B cell (primary cell): Measurements from ENCODE around the gene KRTAP10-1. TPM values are rescaled to one million over a fixed set of nuclear protein-coding genes. Genes with fewer than 3 reads are reported as not detected.

Experiments used
- ATAC-seq: fragments of 200-7000 bp; cut with Tn5 transposase; one replicate; pipeline ENCODE4 v1.10.0; 2021; ENCODE audit warnings: low read depth, mild to moderate bottlenecking, moderate number of reproducible peaks, moderate library complexity
- CTCF ChIA-PET: fragments of 350-600 bp; sonication (Branson Sonifier 250); formaldehyde crosslinking; loops from one replicate; lab custom pipeline; 2021; ENCODE audit warnings: antibody characterized with exemption, inconsistent platforms; lab: Charles Lee
- POLR2A ChIA-PET: fragments of 350-600 bp; sonication (Branson Sonifier 250); formaldehyde crosslinking; loops from one replicate; lab custom pipeline; 2021; ENCODE audit warnings: antibody characterized with exemption; lab: Charles Lee
- DNase-seq: peaks from one replicate; pipeline ENCODE4 v3.0.0; 2013
- H2AFZ ChIP-seq: 2 replicates; pipeline ENCODE4 v1.6.1; 2012; ENCODE audit warnings: mild to moderate bottlenecking, low read depth, low read length; ENCODE audit not compliant: insufficient read depth, poor library complexity, severe bottlenecking
- H3K27ac ChIP-seq, 2 donors: 1 replicate in 1 of 2; 2 replicates in 1 of 2; pipeline ENCODE4 v1.5.1; 2012 to 2013; ENCODE audit warnings: low read length in 2 of 2, mild to moderate bottlenecking in 2 of 2, moderate library complexity in 1 of 2
- H3K27me3 ChIP-seq, 4 experiments: fragments of 200-600 bp in 1 of 4; sonication (generic) in 1 of 4; replicated peaks in 1 of 4; 1 replicate in 2 of 4; 2 replicates in 2 of 4; pipeline versions ENCODE4 v1.6.1 to v1.7.0; 2013 to 2016; ENCODE audit warnings: low read length in 3 of 4, mild to moderate bottlenecking in 2 of 4, mixed read lengths in 1 of 4, moderate library complexity in 1 of 4; ENCODE audit not compliant: insufficient read depth in 4 of 4, control insufficient read depth in 3 of 4; ENCODE audit errors: control extremely low read depth in 1 of 4
- H3K36me3 ChIP-seq, 2 experiments: replicated peaks in 1 of 2; 1 replicate in 1 of 2; 2 replicates in 1 of 2; pipeline versions ENCODE4 v1.6.1 to v1.7.1; 2013; ENCODE audit warnings: low read length in 1 of 2; ENCODE audit not compliant: insufficient read depth in 2 of 2, control insufficient read depth in 1 of 2; ENCODE audit errors: control extremely low read depth in 1 of 2, extremely low read depth in 1 of 2
- H3K4me1 ChIP-seq, 2 donors: fragments of 200-600 bp in 1 of 2; sonication (generic) in 1 of 2; 1 replicate in 1 of 2; 2 replicates in 1 of 2; pipeline versions ENCODE4 v1.5.1 to v1.6.1; 2013 to 2017; ENCODE audit warnings: low read length in 2 of 2; ENCODE audit not compliant: control insufficient read depth in 2 of 2, insufficient read depth in 2 of 2
- H3K4me2 ChIP-seq: replicated peaks from 2 replicates; pipeline ENCODE3; 2012; ENCODE audit warnings: mild to moderate bottlenecking, low read depth, low read length; ENCODE audit not compliant: poor library complexity, severe bottlenecking
- H3K4me3 ChIP-seq, 5 experiments: fragments of 200-600 bp in 1 of 5; sonication (generic) in 1 of 5; 1 replicate in 3 of 5; 2 replicates in 2 of 5; pipeline versions ENCODE4 v1.5.1 to v1.7.0; 2011 to 2016; ENCODE audit warnings: low read length in 4 of 5, mild to moderate bottlenecking in 4 of 5, low read depth in 2 of 5, control low read depth in 1 of 5, moderate library complexity in 1 of 5; ENCODE audit not compliant: insufficient read depth in 1 of 5; ENCODE audit errors: control extremely low read depth in 1 of 5, extremely low read depth in 1 of 5
- H3K79me2 ChIP-seq: fragments of 200-600 bp; sonication (generic); one replicate; pipeline ENCODE4 v1.6.0; 2016; ENCODE audit warnings: low read length; ENCODE audit not compliant: control insufficient read depth, insufficient read depth
- H3K9ac ChIP-seq: fragments of 200-600 bp; sonication (generic); 2 replicates; pipeline ENCODE4 v1.6.1; 2017; ENCODE audit warnings: mild to moderate bottlenecking, low read length, moderate library complexity
- H3K9me3 ChIP-seq, 3 donors: one replicate each; pipeline versions ENCODE4 v1.6.1 to v1.7.1; 2013; ENCODE audit warnings: low read length in 2 of 3; ENCODE audit not compliant: control insufficient read depth in 2 of 3, insufficient read depth in 1 of 3; ENCODE audit errors: control extremely low read depth in 1 of 3
- H4K20me1 ChIP-seq: 2 replicates; pipeline ENCODE4 v1.6.0; 2012; ENCODE audit warnings: mild to moderate bottlenecking, low read length; ENCODE audit not compliant: insufficient read depth, control insufficient read depth, poor library complexity, severe bottlenecking
- H3K27ac Mint-ChIP-seq: one replicate; pipeline ENCODE4 v1.8.0; 2021; ENCODE audit warnings: mixed read lengths
- H3K27me3 Mint-ChIP-seq: one replicate; pipeline ENCODE4 v1.8.0; 2021; ENCODE audit warnings: mixed read lengths
- H3K4me1 Mint-ChIP-seq: one replicate; pipeline ENCODE4 v1.8.0; 2021; ENCODE audit warnings: mixed read lengths
- H3K4me3 Mint-ChIP-seq: one replicate; pipeline ENCODE4 v1.8.0; 2021; ENCODE audit warnings: mixed read lengths
- H3K9me3 Mint-ChIP-seq: one replicate; pipeline ENCODE4 v1.8.0; 2022; ENCODE audit warnings: mixed read lengths; ENCODE audit not compliant: insufficient read depth
- EZH2 ChIP-seq: IDR thresholded peaks from 2 replicates; pipeline ENCODE4 v1.6.1; 2012; ENCODE audit warnings: borderline replicate concordance, low read depth, mild to moderate bottlenecking, moderate library complexity, low read length; ENCODE audit not compliant: insufficient read depth, poor library complexity, severe bottlenecking
- WGBS: methylation state at CpG from one replicate; pipeline ENCODE4 v1.1.5; 2013; ENCODE audit warnings: missing lambda C conversion rate; ENCODE audit not compliant: insufficient coverage; 5-methylcytosine and 5-hydroxymethylcytosine counted together
- intact Hi-C: fragments of 100-400 bp; cut with micrococcal nuclease; formaldehyde crosslinking; loops from one replicate; pipeline ENCODE4 v1.10.0; 2022
- polyA plus RNA-seq: library from polyadenylated mRNA; depleted of rRNA; stranded (reverse); fragments of >200 nt; gene quantifications from 2 replicates; pipeline ENCODE4 v1.2.3, GENCODE V29; 2012
- total RNA-seq, 2 donors: library from RNA; stranded (reverse); fragments of 120-200 nt in 1 of 2; gene quantifications; 1 replicate in 1 of 2; 2 replicates in 1 of 2; pipeline versions ENCODE4 v1.2.3 to v1.2.4, GENCODE V29; 2013 to 2022
- TF ChIP-seq, protein P1 (sequence below): fragments of 200-600 bp; IDR thresholded peaks from one replicate; pipeline ENCODE4 v1.8.0; 2022; ENCODE audit warnings: antibody characterized with exemption, mild to moderate bottlenecking

The KRTAP10-1 gene
- total and polyA plus RNA-seq, 2 donors (not counting 1 experiment from before 2014, with no cell fraction given) = not detected

GRCh38 chr21:44540741-44541288 is 820 bp upstream of the KRTAP10-1 start:
- Histone ChIP-seq H3K4me1 (no peaks in the 10 kb centered on the region), H3K9me3 (peaks cover 1 to 16% (median 3%) of the 10 kb centered on the region in 3 donors), H3K36me3 (no peaks in the 10 kb centered on the region), H4K20me1 (no peaks in the 10 kb centered on the region), H3K4me3 (no peak overlapping the region), H3K27ac (no peak overlapping the region), H3K27me3 (peaks cover 0 to 2% (median 0%) of the 10 kb centered on the region in 4 experiments), H3K79me2 (no peaks in the 10 kb centered on the region), H3K9ac (no peak overlapping the region), H3K4me2 (no peak overlapping the region), H2AFZ (no peak overlapping the region)
- ATAC-seq = no peak
- no peak for DNase-seq
- intact Hi-C loops = no loop called here
- CTCF ChIA-PET = interaction anchor here (0.9 kb wide), 1 partner anchor 45 kb away, joined by 3 read pairs; no protein-coding TSS in a partner anchor
- Mint-ChIP-seq H3K4me1 (no peaks in the 10 kb centered on the region), H3K9me3 (no peaks in the 10 kb centered on the region), H3K27me3 (peaks cover 19% of the 10 kb centered on the region), H3K4me3 (no peak overlapping the region), H3K27ac (no peak overlapping the region)
- no peak for TF ChIP-seq EZH2
- TF ChIP-seq, protein P1, sequence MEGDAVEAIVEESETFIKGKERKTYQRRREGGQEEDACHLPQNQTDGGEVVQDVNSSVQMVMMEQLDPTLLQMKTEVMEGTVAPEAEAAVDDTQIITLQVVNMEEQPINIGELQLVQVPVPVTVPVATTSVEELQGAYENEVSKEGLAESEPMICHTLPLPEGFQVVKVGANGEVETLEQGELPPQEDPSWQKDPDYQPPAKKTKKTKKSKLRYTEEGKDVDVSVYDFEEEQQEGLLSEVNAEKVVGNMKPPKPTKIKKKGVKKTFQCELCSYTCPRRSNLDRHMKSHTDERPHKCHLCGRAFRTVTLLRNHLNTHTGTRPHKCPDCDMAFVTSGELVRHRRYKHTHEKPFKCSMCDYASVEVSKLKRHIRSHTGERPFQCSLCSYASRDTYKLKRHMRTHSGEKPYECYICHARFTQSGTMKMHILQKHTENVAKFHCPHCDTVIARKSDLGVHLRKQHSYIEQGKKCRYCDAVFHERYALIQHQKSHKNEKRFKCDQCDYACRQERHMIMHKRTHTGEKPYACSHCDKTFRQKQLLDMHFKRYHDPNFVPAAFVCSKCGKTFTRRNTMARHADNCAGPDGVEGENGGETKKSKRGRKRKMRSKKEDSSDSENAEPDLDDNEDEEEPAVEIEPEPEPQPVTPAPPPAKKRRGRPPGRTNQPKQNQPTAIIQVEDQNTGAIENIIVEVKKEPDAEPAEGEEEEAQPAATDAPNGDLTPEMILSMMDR = no peak
- POLR2A ChIA-PET = no interaction called here
- WGBS = 98% methylated on average over 9 of the region's 11 CpGs

DNA sequence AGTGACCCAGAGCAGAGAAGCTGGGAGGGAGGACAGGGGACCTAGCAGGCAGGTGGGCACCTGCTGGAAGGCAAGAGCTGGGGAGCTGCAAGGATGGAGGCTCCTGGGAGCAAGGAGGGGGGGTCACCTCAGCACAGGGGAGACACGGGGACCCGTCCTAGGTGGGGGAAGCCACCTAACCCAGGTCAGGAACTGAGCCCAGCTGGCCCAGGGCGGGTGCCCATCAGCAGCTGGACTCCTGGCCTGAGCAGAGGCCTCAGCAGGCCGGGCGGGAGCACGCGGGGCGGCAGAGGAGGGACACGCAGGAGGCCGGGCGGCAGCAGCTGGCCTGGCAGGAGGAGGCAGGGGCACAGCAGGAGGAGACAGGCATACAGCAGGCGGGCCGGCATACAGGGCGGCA is 949 bp downstream of the KRTAP10-1 start:
- Mint-ChIP-seq H3K27me3 (peaks cover 19% of the 10 kb centered on the region), H3K9me3 (no peaks in the 10 kb centered on the region), H3K27ac (no peak overlapping the region), H3K4me1 (no peaks in the 10 kb centered on the region), H3K4me3 (no peak overlapping the region)
- H2AFZ ChIP-seq = no peak overlapping the region
- H3K9ac ChIP-seq = no peak overlapping the region
- ChIA-PET CTCF (no interaction called here), POLR2A (no interaction called here)
- H3K36me3 ChIP-seq = no peaks in the 10 kb centered on the region
- H3K4me3 ChIP-seq = no peak overlapping the region
- no peak for DNase-seq
- ATAC-seq = no peak
- TF ChIP-seq, protein P1 = no peak
- no peak for TF ChIP-seq EZH2
- no peaks in the 10 kb centered on the region for H3K79me2 ChIP-seq
- intact Hi-C loops = no loop called here
- WGBS = 74% methylated on average over 14 of the region's 14 CpGs
- H3K4me1 ChIP-seq = no peaks in the 10 kb centered on the region
- H3K4me2 ChIP-seq = no peak overlapping the region
- no peaks in the 10 kb centered on the region for H4K20me1 ChIP-seq
- H3K9me3 ChIP-seq = peaks cover 1 to 15% (median 3%) of the 10 kb centered on the region in 3 donors
- H3K27ac ChIP-seq = no peak overlapping the region
- peaks cover 0 to 2% (median 0%) of the 10 kb centered on the region in 4 experiments for H3K27me3 ChIP-seq
